ENCODE data around the gene OSM.

DNA sequence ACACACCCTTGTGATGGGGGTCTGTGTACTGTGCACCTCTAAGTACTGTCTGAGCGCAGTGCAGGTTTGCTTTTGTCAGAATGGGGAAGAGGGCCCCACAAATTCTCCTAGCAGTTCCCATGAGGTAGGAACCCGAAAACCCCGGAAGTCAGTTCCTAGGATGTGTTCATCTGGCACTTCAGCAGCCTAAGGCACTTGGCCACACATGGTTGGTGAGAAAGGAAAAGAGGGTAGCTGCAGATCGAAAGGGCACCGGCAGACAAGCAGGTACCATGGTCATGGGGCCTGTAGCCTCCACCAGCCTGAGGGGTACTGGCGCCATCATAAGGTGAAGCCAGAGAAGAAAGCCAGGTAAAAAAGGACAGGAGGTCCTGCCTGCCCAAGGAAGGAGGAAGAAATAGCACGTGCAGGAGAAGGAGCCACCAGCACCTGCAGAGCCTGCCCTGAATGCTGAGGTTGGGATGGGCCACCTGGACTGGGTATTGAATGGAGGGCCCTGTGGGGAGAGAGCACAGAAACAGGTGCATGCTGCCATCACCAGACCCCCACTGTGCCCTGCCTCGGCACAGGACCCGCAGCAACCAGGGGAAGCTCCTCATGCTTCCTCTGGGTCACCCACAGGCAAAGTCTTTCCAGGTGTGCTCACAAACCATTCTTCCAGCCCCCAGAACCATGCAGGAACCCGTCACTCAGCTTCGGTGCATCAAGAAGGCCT is 30.8 kb upstream of the OSM start:
- TF ChIP-seq, protein P1, sequence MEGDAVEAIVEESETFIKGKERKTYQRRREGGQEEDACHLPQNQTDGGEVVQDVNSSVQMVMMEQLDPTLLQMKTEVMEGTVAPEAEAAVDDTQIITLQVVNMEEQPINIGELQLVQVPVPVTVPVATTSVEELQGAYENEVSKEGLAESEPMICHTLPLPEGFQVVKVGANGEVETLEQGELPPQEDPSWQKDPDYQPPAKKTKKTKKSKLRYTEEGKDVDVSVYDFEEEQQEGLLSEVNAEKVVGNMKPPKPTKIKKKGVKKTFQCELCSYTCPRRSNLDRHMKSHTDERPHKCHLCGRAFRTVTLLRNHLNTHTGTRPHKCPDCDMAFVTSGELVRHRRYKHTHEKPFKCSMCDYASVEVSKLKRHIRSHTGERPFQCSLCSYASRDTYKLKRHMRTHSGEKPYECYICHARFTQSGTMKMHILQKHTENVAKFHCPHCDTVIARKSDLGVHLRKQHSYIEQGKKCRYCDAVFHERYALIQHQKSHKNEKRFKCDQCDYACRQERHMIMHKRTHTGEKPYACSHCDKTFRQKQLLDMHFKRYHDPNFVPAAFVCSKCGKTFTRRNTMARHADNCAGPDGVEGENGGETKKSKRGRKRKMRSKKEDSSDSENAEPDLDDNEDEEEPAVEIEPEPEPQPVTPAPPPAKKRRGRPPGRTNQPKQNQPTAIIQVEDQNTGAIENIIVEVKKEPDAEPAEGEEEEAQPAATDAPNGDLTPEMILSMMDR (IDR thresholded peaks at IDR 0.05; ENCODE audit: low read length): no peak
- TF ChIP-seq EZH2 (IDR thresholded peaks at IDR 0.05; ENCODE audit: borderline replicate concordance, low read length): no peak
